ENCODE measurements around the gene SLC39A9.

GRCh38 chr14:69489495-69489894 lies 91.0 kb downstream of the SLC39A9 start:
- TF ChIP-seq EZH2 (IDR thresholded peaks at IDR 0.05; ENCODE audit: borderline replicate concordance) (no peak), EZH2phosphoT487 (IDR thresholded peaks at IDR 0.05; ENCODE audit: low read depth, severe bottlenecking, unreplicated experiment) (no peak)
- TF ChIP-seq, protein P1, sequence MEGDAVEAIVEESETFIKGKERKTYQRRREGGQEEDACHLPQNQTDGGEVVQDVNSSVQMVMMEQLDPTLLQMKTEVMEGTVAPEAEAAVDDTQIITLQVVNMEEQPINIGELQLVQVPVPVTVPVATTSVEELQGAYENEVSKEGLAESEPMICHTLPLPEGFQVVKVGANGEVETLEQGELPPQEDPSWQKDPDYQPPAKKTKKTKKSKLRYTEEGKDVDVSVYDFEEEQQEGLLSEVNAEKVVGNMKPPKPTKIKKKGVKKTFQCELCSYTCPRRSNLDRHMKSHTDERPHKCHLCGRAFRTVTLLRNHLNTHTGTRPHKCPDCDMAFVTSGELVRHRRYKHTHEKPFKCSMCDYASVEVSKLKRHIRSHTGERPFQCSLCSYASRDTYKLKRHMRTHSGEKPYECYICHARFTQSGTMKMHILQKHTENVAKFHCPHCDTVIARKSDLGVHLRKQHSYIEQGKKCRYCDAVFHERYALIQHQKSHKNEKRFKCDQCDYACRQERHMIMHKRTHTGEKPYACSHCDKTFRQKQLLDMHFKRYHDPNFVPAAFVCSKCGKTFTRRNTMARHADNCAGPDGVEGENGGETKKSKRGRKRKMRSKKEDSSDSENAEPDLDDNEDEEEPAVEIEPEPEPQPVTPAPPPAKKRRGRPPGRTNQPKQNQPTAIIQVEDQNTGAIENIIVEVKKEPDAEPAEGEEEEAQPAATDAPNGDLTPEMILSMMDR (IDR thresholded peaks at IDR 0.05; ENCODE audit: poor library complexity), result no peak

Data from hepatocyte (in vitro differentiated cells).